NCI-H2196 (cell line): ENCODE results near the gene DIO2.

ENCODE experiments used
- DNase-seq: peaks from one replicate; lab custom pipeline; 2025; ENCODE audit not compliant: unreplicated experiment; lab: John Stamatoyannopoulos, UW

DIO2 gene

DNA sequence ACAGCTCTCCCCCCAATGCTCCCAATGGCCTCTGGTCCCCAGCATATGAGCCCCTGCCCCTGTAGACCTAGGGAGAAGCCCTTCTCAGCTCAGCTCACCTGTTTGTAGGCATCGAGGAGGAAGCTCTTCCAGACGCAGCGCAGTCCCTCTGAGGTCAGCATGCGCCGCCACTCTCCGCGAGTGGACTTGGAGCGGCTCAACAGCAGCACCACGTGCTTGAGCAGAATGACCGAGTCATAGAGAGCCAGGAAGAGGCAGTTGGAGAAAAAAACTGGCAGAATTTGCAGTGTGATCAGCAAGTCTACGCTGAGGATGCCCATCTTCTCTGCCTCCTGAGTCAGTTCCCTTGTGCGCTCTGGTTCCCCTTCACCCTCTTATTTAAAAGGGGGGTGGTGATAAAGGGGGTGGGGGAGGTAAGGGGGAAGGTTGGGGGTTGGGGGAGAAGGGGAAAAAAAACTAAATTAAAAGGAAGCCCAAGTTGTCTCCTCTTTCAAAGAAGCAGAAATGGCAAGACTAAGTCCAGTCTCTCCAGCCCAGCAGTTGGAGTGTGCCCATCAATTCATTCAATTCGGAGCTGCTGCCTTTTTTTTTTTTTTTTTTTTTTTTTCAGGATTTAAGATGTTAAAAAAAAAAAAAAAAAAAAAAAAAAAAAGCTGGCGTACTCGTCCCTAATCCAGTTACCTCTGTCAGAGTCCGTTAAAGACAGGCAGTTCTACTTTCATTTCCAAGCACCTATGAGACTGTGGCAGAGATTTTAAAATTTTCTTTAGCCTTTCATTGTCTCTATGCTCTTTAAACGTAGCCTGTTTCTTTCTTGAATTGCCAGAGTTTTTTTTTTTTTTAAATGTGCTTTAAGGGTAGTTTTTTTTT lies at the start of gene DIO2:
Gene DIO2, minus strand, starts transcription at position 352 of the 870 bp plus-strand sequence. Its CDS starts 32 bp downstream, at position 320.
- DNase-seq = no peak

DNA sequence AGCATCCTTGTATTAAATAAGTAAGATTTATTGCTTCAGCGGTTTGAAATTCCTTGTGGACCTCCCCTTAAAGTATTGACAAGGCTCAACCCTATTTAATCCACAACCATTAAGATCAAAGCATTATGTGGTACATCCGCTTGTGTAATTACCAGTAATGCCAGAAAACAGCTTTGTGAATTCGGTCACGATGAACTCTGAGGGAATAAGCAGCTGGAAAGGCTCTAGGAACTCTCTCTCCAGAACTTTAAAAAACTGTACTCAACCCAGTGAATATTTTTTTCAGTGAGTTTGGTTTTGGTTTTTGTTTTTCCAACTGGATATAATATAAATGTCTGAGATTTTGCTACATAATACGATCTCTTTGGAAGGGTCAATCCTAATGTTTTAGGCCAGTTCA lies 49.3 kb upstream of the DIO2 start:
- DNase-seq = no peak

DNA sequence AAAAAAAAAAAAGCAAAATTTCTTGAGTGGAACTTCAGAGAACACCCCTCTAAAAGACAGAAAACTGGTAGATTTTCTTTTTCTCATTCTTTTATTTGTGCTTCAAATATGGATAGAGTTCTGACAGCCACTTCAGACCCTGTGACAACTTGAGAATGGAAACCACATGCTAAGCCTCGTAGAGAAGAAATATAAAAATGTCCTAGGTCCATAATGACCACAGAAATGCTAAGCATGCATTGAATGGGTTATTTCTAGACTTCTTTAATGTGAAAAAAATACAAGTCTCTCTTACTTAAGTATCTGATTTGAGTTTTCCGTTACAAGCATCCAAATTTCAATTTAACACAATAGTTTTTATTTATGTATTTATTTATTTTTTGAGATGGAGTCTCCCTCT lies 28.3 kb upstream of the DIO2 start:
- DNase-seq = no peak

DNA sequence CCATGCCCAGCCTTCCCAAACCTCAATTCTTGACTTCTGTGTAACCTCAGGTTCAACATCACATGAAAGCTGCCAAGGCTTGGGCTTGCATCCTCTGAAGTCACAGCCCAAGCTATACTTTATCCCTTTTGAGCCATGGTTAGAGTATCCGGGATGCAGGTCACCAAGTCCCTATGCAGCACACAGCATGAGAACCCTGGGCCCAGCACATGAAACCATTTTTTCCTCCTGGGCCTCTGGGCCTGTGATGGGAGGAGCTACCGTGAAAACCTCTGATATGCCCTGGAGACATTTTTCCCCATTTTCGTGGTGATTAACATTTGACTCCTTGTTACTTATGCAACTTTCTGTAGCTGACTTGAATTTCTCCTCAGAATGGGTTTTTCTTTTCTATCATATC lies 25.8 kb upstream of the DIO2 start:
- DNase-seq = no peak

DNA sequence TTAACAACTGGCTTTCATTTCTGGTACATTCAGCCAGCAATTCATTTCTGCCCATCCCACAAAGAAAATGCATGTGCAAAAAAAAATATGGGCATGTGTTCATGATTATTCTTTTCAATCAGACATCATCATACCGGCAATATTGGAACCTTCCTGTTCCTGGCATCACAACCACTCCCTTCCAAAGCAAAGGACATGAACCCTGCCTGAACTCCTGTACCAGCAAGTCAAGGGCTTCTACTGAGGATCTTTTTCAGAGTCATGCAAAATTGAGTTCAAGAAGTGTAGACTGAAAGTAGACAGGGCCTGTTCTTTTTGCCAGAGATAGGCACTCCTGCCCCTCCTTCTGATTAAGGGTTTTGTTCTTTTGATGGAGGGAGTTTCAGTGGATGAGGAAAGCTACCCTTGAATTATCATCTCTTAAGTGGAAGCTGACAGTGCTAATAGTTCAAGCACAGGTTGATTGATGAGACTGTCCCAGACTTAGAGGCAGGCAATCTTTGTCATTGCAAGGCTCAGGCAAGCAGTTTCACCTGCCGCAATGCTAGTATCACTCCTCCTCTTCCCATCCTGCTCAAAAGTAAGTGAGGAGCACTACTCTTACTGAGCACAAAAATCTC lies 22.3 kb upstream of the DIO2 start:
- no peak for DNase-seq

DNA sequence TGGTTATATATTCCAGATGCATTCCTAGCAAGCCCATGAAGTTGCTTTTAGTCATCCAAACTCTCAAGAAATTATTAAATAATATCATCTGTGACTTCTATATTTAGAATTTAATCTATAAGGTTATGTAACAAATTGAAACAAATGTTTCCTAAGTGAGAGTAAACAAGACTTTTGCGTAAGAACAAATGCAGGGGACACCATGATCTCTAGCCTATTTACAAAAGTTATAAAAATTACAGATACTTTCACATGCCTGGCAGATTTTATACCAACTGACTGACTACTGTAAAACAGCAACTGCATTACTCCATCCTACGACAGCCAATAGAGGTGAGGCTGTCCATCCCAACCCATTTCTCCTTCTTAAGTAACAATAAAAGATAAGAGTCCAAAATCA lies 20.4 kb upstream of the DIO2 start:
- no peak for DNase-seq

DNA sequence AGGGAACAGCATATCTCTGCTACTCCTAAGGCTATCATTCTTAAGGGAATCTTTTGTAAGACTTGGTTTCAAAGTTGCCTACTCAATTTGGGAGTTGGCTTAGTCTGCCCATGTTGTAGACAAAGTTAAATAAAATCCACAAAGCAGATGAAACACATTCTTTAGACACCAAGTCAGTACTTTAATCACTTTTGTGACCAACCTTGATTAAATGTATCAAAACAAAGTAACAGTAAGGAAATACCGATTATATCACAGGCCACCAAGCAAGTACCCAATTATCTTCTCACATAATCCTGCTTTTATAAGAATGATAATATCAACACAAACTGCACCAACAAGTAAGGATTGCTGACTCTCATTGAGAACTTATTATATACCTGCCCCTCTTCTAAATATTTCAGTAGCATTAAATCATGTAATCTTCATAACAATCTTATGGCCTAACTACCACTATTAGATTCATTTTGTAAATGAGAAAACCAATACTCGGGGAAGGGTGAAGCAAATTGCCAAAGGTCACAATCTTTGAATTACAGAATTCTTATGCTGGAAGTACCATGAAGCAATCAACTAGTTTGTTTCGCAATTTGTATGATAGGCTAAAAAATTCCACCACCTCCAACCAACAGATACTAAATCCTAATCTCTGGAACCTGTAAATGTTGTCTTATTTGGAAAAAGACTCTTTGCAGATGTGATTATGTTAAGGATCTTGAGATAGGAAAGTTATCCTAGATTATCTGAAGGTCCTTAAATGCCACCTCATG lies 12.6 kb upstream of the DIO2 start:
- no peak for DNase-seq

DNA sequence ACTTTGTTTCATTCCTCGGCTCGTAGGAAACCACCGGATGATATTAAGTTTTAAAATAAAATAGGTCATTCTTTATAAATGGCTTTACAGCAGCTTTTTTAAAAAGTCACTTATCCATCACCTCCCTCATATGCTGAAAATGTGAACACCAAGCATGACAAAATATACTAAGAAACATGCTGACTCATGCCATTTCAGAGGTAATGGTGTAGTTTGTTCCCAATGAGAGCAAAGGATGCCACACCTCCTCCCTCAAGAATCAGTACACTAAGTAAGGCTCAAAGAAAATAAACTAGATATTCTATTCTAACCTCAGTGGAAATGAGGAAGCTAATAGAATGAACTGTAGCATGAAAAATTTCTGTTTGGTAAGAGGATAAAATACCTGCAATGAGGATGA lies 5.5 kb upstream of the DIO2 start:
- DNase-seq = no peak

DNA sequence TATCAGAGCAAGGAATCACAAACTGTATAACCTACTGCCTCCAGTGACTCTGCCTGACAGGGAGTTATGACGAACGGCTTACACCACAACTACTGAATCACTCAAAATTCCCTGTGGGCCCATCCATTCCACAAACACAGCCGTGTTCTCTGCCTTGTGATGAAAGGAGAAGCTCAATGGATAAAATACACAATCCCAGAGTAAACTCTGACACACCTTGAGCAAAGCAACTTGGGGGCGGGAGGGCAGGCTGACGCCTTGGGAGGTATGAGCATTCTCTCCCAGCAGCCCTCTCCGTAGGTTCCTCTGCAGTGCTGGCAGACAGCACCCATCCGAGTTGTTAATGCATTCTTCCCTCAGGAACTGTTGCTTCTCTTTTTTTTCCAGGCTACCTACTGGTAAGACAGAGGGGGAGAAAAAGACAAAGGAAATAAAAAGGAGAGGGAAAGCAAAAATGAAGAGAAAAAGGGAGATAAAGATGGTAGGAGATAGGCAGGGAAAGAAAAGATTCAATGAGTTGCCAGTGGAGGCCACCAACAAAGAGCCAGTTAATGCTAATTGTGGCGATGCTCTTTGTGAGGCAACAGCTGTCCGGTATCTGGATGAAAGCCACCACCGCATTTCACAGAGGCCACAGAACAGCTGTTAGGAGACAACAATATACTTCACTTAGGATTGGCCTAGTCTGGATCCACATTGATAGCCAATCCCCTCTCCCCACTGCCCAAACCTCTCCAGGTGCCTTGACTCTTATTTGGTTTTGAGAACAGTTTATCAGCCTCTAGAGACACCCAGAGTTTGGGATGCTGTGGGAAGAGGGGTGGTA lies 4.7 kb upstream of the DIO2 start:
- DNase-seq = no peak

DNA sequence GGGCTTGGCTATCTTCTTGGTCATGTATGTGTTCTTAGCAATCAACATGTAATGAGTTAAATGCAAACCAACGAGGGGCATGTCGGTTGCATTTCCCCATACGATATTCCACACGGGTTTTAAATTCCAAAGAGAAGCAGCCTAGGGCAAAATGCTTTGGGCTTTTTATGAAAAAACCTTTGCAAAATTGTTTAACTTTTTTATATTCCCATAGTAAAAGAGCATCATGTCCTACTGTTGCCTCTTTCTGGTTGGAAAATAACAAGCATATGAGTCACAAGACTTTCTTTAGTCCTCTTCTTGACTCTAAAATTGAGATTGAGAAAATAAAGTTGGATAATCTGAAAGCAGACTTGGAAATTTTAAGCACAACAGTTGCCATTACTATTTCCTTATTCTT lies 3.8 kb upstream of the DIO2 start:
- DNase-seq = no peak

DNA sequence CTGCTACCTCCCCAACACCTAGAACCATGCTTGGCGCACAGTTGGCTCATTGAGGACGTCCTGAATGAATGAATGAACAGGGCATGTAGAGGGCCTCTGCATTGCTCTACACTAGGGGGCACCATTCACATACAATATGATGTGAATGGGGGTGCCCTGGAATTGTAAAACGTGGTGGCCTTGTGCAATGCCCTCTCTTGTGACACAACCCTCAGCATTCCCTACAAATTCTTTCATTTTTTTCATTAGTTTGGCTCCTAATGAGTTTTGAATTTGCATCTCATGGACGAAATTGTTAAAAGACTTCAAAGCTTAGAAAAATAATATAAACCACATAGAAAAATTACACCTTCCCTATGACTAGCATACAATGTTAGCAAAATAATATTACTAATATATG lies 2.3 kb upstream of the DIO2 start:
- no peak for DNase-seq

DNA sequence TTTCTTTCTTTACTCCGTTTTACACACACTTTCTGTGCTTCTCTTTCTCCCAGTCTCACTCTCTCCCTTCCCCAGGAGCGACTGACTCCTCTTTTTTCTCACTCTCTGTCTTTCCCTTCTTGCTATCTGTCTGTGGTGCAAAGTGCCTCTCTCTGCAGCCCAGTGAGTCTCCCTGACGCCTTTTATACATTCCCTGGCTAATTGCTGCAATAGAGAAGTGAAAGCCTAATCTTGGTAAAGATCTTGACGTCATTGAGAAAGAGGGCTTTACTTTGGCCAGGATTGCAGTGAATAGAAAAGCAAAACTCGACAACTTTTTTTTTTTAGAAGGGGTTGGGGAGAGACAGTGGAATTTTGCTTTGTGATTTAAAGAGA lies 706 bp upstream of the DIO2 start:
- DNase-seq = no peak

DNA sequence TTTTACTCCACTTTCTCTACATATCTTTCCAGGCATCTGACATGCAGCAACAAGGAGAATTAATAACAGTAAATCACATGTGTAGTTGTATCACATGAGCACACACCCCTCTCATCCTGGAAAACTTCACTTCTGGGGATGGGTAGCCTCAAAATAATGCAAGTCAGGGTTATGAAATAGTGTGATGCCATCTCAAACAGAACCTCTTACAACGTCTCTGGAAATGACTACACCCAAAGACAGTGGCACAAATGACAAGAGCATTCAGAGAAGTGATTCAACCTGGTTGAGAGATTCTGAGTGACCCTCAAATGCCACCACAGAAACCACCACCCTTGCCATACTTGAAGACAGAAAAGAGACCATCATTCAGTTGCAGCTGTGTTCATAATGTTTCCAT lies 2.8 kb downstream of the DIO2 start:
- no peak for DNase-seq

DNA sequence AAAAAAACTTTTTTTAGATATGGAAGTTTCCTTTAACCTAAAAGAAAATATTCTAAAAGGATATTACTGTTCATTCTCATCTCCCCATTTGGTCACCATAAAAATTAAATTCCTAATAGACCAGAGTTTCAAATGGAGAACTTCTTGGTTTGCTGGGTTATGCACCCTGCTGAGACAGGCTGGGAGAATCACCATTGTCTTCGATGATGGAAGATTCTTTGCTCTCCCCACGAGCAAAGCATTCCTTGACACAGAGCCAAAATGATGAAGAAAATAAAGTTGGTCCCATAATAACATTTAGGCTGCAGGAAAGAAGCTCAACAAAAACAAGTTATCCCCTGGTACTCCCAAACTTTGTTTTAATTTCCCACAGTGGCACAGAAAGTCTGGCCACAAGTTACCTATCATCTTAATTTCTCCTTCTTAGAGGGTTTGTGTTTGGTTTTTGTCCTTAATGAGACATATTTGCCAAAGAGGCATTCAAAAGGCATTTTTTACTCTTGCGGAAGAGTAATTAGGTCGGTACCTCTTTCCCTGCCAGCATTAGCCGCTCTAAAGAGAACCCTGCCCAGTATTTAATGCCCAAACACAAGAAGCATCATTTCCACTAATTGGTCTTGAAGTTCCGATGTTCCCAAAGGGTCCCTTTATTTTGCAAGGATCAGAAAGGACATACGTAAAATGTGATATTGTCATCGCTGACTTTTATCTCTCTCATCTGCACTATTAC lies 4.8 kb downstream of the DIO2 start:
- no peak for DNase-seq

DNA sequence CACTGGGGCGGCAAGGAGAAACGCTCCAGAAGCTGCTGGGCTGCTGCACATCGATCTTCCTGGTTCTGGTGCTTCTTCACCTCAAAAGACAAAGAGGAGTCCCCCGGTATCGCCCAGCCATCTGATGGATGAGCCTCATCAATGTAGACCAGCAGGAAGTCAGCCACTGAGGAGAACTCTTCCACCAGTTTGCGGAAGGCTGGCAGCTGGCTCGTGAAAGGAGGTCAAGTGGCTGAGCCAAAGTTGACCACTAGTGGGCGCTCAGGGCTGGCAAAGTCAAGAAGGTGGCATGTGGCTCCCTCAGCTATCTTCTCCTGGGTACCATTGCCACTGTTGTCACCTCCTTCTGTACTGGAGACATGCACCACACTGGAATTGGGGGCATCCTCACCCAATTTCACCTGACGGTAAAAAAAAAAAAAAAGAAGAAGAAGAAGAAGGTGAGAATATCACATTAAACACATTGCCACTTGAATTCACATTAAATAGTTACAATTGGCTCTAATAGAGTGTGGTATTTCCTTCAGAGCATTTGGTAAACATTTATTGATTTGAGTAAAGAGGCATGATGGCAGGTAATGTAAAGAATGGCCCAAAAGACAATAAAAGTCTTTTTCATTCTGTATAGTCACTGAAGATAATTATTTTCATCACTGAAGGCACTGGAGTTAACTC lies 8.3 kb downstream of the DIO2 start:
- DNase-seq = peak; percentile 16

DNA sequence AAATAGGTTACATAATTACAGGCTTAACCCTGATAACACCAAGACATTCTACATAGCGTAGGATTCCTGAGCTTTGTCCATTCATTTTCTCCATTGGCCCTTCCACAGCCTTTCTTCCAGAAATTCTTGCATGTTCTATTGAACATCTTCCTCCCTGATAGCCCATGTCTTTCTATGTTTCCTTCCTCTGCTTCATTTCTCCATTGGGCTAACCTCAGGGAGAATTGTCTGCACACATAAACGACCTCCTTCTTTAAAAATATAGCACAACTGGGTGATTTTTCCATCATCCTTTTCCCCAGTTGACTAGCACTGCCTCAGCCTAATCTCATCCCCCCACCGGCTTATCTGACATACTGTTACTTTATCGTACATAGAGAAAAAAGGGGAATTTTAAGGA lies 11.2 kb downstream of the DIO2 start:
- no peak for DNase-seq

DNA sequence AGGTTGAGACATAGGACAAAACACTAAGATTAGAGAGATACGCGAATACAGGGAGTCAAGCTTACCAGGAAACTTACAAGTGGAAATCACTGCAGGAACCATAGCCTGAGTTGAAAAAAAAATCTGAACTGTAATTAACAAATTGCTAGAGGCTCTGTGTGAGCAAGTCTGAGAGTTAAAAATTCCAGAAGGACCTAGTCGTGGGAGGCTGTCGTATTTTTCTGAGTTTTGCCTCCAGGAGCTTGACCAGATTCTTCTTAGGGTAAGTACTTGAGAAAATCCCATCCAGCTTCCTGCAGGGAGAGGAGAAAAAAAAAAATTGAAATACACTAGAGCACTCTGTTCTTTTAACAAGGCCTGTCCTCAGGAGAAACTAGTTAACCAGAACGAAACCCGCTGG lies 22.7 kb downstream of the DIO2 start:
- DNase-seq = no peak

DNA sequence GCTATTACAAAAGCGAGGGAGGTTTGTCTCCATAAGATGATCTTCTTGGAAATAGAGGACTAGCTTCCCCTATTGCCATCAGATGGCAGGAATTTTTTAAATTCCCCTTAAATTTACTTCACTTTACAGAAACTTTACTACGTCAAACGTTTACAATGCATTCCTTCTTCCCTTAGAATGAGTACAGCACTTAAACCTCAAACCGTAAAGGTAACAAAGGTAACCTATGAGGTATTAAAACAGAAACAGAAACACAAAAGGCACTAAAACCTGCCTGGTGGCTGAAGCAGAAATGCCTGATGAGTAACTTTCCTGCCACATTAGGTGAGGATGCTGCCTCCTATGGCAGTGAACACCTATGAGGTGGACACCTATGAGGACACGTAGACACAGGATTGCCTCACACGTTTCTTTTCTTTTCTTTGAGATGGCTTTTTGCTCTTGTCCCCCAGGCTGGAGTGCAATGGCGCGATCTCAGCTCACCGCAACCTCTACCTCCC lies 25.0 kb downstream of the DIO2 start:
- DNase-seq = no peak

DNA sequence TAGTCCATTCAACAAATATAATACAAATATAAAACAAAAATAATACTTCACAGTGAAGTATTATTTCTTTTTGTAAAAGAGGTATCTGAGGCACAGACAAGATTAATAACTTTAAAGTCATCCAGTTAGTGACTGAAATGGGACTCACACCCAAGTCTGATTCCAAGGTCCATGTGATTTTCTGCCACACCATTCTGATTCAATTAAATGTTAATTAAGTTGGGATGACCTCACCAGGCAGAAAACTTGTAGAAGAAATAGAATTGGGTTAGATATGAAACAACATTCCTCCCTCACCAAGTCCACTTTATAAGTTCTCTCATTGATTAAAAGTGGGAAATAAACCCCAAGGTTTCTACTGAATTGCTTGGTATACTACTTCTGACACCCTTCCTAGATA lies 34.4 kb downstream of the DIO2 start:
- no peak for DNase-seq
